GM19099 (cell line): ENCODE results near the gene ITPK1.

Experiments
- POLR2A ChIP-seq: IDR thresholded peaks from 3 replicates; pipeline ENCODE4 v1.6.1; 2011; ENCODE audit warnings: low read depth; ENCODE audit not compliant: insufficient read length; ENCODE audit errors: extremely low read depth

ITPK1 gene

GRCh38 chr14:93036652-93037345 is 78.9 kb downstream of the ITPK1 start:
- TF ChIP-seq POLR2A, result no peak

GRCh38 chr14:93035917-93036651 is 79.6 kb downstream of the ITPK1 start:
- no peak for TF ChIP-seq POLR2A

- TF ChIP-seq POLR2A, result no peak
Observed at GRCh38 chr14:93035585-93035916, 80.2 kb downstream of the ITPK1 start.

- TF ChIP-seq POLR2A, result no peak
Observed at GRCh38 chr14:93034671-93034994, 81.1 kb downstream of the ITPK1 start.

GRCh38 chr14:93033983-93034670 is 81.6 kb downstream of the ITPK1 start:
- no peak for TF ChIP-seq POLR2A

- TF ChIP-seq POLR2A, result no peak
Observed at GRCh38 chr14:93033084-93033982, 82.4 kb downstream of the ITPK1 start.

GRCh38 chr14:93032421-93032936 is 83.2 kb downstream of the ITPK1 start:
- no peak for TF ChIP-seq POLR2A

GRCh38 chr14:93031505-93032315 is 84.0 kb downstream of the ITPK1 start:
- no peak for TF ChIP-seq POLR2A

- no peak for TF ChIP-seq POLR2A
Observed at GRCh38 chr14:93030761-93031160, 85.0 kb downstream of the ITPK1 start.

- TF ChIP-seq POLR2A, result no peak
Observed at GRCh38 chr14:93029911-93030508, 85.7 kb downstream of the ITPK1 start.

- no peak for TF ChIP-seq POLR2A
Observed at GRCh38 chr14:93029417-93029816, 86.3 kb downstream of the ITPK1 start.

GRCh38 chr14:93028724-93029076 is 87.0 kb downstream of the ITPK1 start:
- no peak for TF ChIP-seq POLR2A

- TF ChIP-seq POLR2A, result no peak
Observed at GRCh38 chr14:93027810-93028723, 87.7 kb downstream of the ITPK1 start.
